HG03520 (cell line): ENCODE measurements around the gene SYT13.

Experiments used
- ATAC-seq: cut with Tn5 transposase; IDR thresholded peaks from one replicate; pipeline ENCODE4 v1.9.1; 2021; ENCODE audit warnings: mild to moderate bottlenecking, moderate library complexity; ENCODE audit not compliant: unreplicated experiment

SYT13 gene

GRCh38 chr11:45285930-45286632, at the start of gene SYT13:
Gene SYT13 (minus strand): TSS chr11:45286341. CDS start chr11:45286207, 134 bp downstream.
- no peak for ATAC-seq

GRCh38 chr11:45335434-45335833, 49.3 kb upstream of the SYT13 start:
- no peak for ATAC-seq

- no peak for ATAC-seq
Measured at GRCh38 chr11:45334836-45335235, 48.7 kb upstream of the SYT13 start.

GRCh38 chr11:45334410-45334809, 48.3 kb upstream of the SYT13 start:
- ATAC-seq, result no peak

- ATAC-seq, result no peak
Measured at GRCh38 chr11:45333001-45333971, 47.1 kb upstream of the SYT13 start.

- ATAC-seq, result no peak
Measured at GRCh38 chr11:45332276-45332934, 46.3 kb upstream of the SYT13 start.

GRCh38 chr11:45331839-45332238, 45.7 kb upstream of the SYT13 start:
- ATAC-seq, result no peak

GRCh38 chr11:45328726-45329125, 42.6 kb upstream of the SYT13 start:
- ATAC-seq, result no peak

GRCh38 chr11:45324459-45324858, 38.3 kb upstream of the SYT13 start:
- no peak for ATAC-seq

GRCh38 chr11:45323601-45324249, 37.6 kb upstream of the SYT13 start:
- ATAC-seq, result no peak

- no peak for ATAC-seq
Measured at GRCh38 chr11:45322891-45323600, 36.9 kb upstream of the SYT13 start.

- no peak for ATAC-seq
Measured at GRCh38 chr11:45322111-45322705, 36.1 kb upstream of the SYT13 start.

GRCh38 chr11:45321669-45322068, 35.5 kb upstream of the SYT13 start:
- ATAC-seq, result no peak

GRCh38 chr11:45321031-45321595, 35.0 kb upstream of the SYT13 start:
- no peak for ATAC-seq

GRCh38 chr11:45320371-45320770, 34.2 kb upstream of the SYT13 start:
- no peak for ATAC-seq

- ATAC-seq, result no peak
Measured at GRCh38 chr11:45319077-45319476, 32.9 kb upstream of the SYT13 start.

- no peak for ATAC-seq
Measured at GRCh38 chr11:45318516-45318915, 32.4 kb upstream of the SYT13 start.

GRCh38 chr11:45316258-45316657, 30.1 kb upstream of the SYT13 start:
- no peak for ATAC-seq

- no peak for ATAC-seq
Measured at GRCh38 chr11:45314900-45315299, 28.8 kb upstream of the SYT13 start.
